Measurements from ENCODE around the gene HEXD. TPM values are rescaled to one million over a fixed set of nuclear protein-coding genes. Genes with fewer than 3 reads are reported as not detected.

Gene HEXD
- polyA plus RNA-seq, 4 donors, result 40.8 to 254 (median 128) TPM

DNA sequence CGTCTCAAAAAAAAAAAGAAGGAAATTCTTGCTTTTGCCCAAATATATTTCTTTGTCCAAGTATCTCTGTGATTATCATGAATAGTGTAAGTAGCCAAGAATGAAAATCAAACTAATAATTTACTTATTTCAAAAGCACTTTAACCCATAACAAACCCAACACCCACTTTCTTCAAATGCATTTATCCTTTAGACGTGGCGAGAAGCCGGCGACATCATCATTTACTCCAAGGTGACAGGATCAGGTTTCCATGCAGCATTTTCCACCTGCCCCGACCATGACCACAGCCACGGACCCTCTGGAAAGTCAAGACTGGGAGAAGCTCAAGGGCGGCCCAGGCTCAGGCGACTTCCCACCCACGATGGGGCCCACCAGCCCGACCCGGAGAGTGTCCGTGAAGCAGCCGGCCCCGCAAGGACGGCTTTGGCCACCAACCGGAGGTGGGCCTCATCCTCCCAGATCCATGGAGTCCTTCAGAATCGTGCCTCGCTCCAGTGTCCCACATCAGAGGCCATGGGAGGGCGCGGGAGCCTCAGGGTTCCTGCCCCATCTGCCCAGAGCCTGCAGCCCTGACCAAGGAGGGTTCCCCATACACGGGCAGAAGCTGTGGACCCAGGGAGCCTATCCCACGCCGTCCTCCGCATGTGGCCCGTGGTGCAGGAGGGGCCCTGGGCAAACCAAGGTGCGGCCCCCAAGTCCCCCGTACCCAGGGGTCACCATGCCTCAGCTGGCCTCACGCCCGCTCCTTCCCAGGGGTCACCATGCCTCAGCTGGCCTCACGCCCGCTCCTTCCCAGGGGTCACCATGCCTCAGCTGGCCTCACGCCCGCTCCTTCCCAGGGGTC lies 27.9 kb upstream of the HEXD start:
- FAIRE-seq (no peak), DNase-seq (no peak)
- peaks cover 2 to 23% (median 3%) of the 10 kb centered on the region in 3 donors for H3K27me3 ChIP-seq (ENCODE audit: control insufficient read depth in 3 of 3, insufficient read depth in 3 of 3, low read length in 3 of 3)
- peaks cover 0 to 11% (median 0%) of the 10 kb centered on the region in 3 donors for H3K4me1 ChIP-seq (ENCODE audit: control insufficient read depth in 3 of 3, insufficient read depth in 2 of 3, low read depth in 1 of 3, low read length in 2 of 3)
- 94% methylated on average over 29 to 32 of the region's 34 CpGs for WGBS, 3 donors
- H3K4me3 ChIP-seq (ENCODE audit: low read depth in 1 of 3, low read length in 3 of 3), result no peak overlapping the region
- no peak overlapping the region for H3K27ac ChIP-seq (ENCODE audit: low read depth in 1 of 3, low read length in 2 of 3)
- H3K9me3 ChIP-seq (ENCODE audit: control insufficient read depth in 2 of 2, insufficient read depth in 1 of 2, low read depth in 1 of 2, low read length in 1 of 2), result no peaks in the 10 kb centered on the region
- H3K36me3 ChIP-seq (ENCODE audit: control insufficient read depth in 3 of 3, insufficient read depth in 2 of 3, low read depth in 1 of 3, low read length in 3 of 3), result peaks cover 2 to 47% (median 6%) of the 10 kb centered on the region in 3 donors

DNA sequence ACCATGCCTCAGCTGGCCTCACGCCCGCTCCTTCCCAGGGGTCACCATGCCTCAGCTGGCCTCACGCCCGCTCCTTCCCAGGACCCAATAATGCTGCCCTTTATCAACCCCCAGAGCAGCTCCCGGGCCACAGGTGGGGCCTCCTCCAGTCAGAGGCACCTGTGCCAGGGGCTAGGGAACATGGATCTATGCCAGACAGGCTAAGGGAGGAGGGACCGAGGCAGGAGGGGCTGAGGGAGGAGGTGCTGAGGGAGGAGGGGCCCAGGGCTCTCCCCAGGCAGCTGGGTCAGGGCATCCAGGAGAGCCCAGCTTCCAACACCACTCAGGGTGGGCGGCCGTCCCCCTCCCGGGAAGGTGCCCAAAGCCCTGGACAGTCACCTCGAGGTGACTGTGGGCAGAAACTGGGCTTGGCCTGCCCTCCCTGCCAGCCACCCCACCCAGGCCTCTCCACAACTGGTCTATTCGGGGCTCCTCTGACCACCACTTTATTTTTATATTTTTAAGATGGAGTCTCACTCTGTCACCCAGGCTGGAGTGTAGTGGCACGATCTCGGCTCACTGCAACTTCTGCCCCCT lies 27.2 kb upstream of the HEXD start:
- Histone ChIP-seq H3K36me3 (ENCODE audit: control insufficient read depth in 3 of 3, insufficient read depth in 2 of 3, low read depth in 1 of 3, low read length in 3 of 3) (peaks cover 2 to 49% (median 6%) of the 10 kb centered on the region in 3 donors), H3K27ac (ENCODE audit: low read depth in 1 of 3, low read length in 2 of 3) (no peak overlapping the region), H3K9me3 (ENCODE audit: control insufficient read depth in 2 of 2, insufficient read depth in 1 of 2, low read depth in 1 of 2, low read length in 1 of 2) (no peaks in the 10 kb centered on the region), H3K27me3 (ENCODE audit: control insufficient read depth in 3 of 3, insufficient read depth in 3 of 3, low read length in 3 of 3) (peaks cover 2 to 16% (median 3%) of the 10 kb centered on the region in 3 donors), H3K4me1 (ENCODE audit: control insufficient read depth in 3 of 3, insufficient read depth in 2 of 3, low read depth in 1 of 3, low read length in 2 of 3) (peaks cover 0 to 11% (median 0%) of the 10 kb centered on the region in 3 donors), H3K4me3 (ENCODE audit: low read depth in 1 of 3, low read length in 3 of 3) (no peak overlapping the region)
- DNase-seq (no peak), FAIRE-seq (no peak)
- 85 to 90% (median 85%) methylated on average over 10 to 13 of the region's 13 CpGs for WGBS, 3 donors

DNA sequence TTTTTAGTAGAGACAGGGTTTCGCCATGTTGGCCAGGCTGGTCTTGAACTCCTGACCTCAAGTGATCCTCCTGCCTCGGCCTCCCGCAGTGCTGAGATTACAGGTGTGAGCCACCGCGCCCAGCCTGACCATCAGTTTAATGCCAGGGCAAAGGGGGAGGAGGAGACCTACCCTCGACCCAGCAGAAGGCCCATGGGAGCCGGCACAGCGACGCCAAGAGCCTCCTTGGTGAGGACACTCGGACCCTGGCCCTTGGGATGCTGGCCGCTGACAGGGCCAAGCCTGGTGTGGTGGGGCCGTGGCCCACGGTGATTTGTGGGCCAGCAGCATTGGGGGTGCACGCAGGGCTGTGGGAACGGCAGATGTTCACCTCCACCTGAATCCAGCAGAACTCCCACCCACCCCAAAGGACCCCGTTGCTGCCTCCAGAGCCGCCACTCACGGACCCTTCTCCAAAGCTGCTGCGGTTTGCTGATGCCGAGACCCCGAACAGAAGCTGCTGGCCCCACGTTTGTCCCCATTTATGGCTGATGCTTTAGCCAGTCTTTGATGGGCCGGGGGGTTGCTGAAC lies 26.6 kb upstream of the HEXD start:
- no peak for FAIRE-seq

DNA sequence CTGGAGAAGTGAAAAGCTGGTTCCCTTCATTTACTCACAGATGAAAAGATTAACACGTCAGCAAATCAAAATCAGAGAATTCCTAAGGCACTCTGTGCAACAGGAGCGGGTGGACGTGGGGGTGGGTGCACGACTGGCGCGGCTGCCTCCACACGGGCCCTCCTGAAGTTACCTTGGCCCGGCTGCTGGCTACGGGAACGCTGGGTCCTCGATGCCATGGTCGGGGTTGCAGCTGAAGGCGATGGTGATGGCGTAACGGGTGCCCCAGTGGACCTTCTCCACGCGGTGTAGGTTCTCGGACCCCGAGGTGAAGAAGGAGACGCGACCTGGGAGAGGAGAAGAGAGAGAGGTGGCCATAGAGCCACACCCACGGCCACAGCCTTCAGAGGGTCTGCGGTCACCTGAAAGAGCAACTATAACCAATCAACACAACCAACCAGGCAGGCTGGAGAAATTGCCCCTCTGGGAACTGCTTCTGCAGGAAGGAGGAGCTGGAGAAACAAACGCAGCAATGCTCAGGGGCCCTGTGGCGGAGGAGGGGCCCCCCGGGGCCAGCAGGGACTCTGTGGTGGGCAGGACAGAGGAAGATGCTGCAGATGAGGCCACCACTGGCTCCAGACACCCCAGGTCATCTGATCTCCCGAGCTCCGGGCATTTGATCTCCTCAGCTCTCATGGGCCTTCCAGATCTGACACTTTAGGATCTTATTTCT lies 25.8 kb upstream of the HEXD start:
- DNase-seq (no peak), FAIRE-seq (no peak)
- no peak overlapping the region for H3K27ac ChIP-seq (ENCODE audit: low read depth in 1 of 3, low read length in 2 of 3)
- peaks cover 2 to 52% (median 6%) of the 10 kb centered on the region in 3 donors for H3K36me3 ChIP-seq (ENCODE audit: control insufficient read depth in 3 of 3, insufficient read depth in 2 of 3, low read depth in 1 of 3, low read length in 3 of 3)
- H3K9me3 ChIP-seq (ENCODE audit: control insufficient read depth in 2 of 2, insufficient read depth in 1 of 2, low read depth in 1 of 2, low read length in 1 of 2), result no peaks in the 10 kb centered on the region
- H3K4me3 ChIP-seq (ENCODE audit: low read depth in 1 of 3, low read length in 3 of 3), result no peak overlapping the region
- peaks cover 0 to under 1% (median 0%) of the 10 kb centered on the region in 3 donors for H3K4me1 ChIP-seq (ENCODE audit: control insufficient read depth in 3 of 3, insufficient read depth in 2 of 3, low read depth in 1 of 3, low read length in 2 of 3)
- 93% methylated on average over 28 of the region's 28 CpGs for WGBS, 3 donors
- H3K27me3 ChIP-seq (ENCODE audit: control insufficient read depth in 3 of 3, insufficient read depth in 3 of 3, low read length in 3 of 3), result peaks cover 0 to 5% (median 0%) of the 10 kb centered on the region in 3 donors

More for the DNA sequence above, 26.6 kb upstream of the HEXD start:
- no peak for DNase-seq
- H3K4me3 ChIP-seq (ENCODE audit: low read depth in 1 of 3, low read length in 3 of 3), result no peak overlapping the region
- no peaks in the 10 kb centered on the region for H3K9me3 ChIP-seq (ENCODE audit: control insufficient read depth in 2 of 2, insufficient read depth in 1 of 2, low read depth in 1 of 2, low read length in 1 of 2)
- H3K4me1 ChIP-seq (ENCODE audit: control insufficient read depth in 3 of 3, insufficient read depth in 2 of 3, low read depth in 1 of 3, low read length in 2 of 3), result peaks cover 0 to 8% (median 0%) of the 10 kb centered on the region in 3 donors
- peaks cover 0 to 13% (median 3%) of the 10 kb centered on the region in 3 donors for H3K27me3 ChIP-seq (ENCODE audit: control insufficient read depth in 3 of 3, insufficient read depth in 3 of 3, low read length in 3 of 3)
- no peak overlapping the region for H3K27ac ChIP-seq (ENCODE audit: low read depth in 1 of 3, low read length in 2 of 3)
- H3K36me3 ChIP-seq (ENCODE audit: control insufficient read depth in 3 of 3, insufficient read depth in 2 of 3, low read depth in 1 of 3, low read length in 3 of 3), result peaks cover 2 to 49% (median 6%) of the 10 kb centered on the region in 3 donors
- WGBS, 3 donors, result 92 to 93% (median 93%) methylated on average over 21 to 23 of the region's 23 CpGs

DNA sequence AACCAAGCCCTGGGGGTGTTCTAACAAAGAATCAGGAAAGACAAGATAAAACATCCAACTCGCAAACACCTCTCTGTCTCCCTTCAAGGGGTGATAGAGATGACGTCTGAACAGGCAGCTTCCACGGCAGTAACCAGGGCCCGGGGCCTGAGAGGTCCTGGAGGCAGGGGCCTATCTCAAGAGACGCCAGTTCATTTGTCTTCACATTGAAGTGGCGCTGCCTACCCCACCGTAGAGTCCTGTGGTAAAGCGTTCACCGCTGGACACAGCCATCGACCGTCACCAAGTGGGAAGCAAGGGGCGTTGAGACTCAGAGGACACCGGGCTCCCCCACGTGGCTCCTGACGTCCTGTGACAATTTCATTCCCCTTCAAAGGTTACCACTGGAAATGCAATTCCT lies 25.2 kb upstream of the HEXD start:
- Histone ChIP-seq H3K4me1 (ENCODE audit: control insufficient read depth in 3 of 3, insufficient read depth in 2 of 3, low read depth in 1 of 3, low read length in 2 of 3) (no peaks in the 10 kb centered on the region), H3K27ac (ENCODE audit: low read depth in 1 of 3, low read length in 2 of 3) (no peak overlapping the region), H3K4me3 (ENCODE audit: low read depth in 1 of 3, low read length in 3 of 3) (no peak overlapping the region), H3K9me3 (ENCODE audit: control insufficient read depth in 2 of 2, insufficient read depth in 1 of 2, low read depth in 1 of 2, low read length in 1 of 2) (no peaks in the 10 kb centered on the region), H3K27me3 (ENCODE audit: control insufficient read depth in 3 of 3, insufficient read depth in 3 of 3, low read length in 3 of 3) (peaks cover 0 to under 1% (median 0%) of the 10 kb centered on the region in 3 donors), H3K36me3 (ENCODE audit: control insufficient read depth in 3 of 3, insufficient read depth in 2 of 3, low read depth in 1 of 3, low read length in 3 of 3) (peaks cover 2 to 57% (median 6%) of the 10 kb centered on the region in 3 donors)
- DNase-seq, result no peak
- 91 to 95% (median 92%) methylated on average over 15 of the region's 15 CpGs for WGBS, 3 donors
- no peak for FAIRE-seq

DNA sequence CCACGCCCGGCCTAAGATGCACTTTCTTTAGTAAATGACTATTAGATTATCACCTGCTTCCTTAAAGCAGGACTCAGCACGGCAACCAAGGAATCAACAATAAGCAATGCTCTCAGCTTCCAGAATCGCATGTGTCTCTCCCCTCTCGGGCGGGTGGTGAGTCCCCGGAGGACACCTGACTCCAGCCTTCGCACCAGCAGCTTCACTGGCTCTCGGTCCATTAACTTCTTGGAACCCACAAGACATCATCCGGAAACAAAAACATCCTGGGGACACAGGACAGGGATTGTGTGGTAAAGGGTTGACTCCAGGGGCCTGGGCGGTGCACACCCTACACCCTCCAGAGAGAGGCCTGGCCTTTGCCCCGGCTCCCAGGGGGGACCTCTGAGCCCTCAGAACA lies 23.9 kb upstream of the HEXD start:
- Histone ChIP-seq H3K36me3 (ENCODE audit: control insufficient read depth in 3 of 3, insufficient read depth in 2 of 3, low read depth in 1 of 3, low read length in 3 of 3) (peaks cover 2 to 64% (median 6%) of the 10 kb centered on the region in 3 donors), H3K4me1 (ENCODE audit: control insufficient read depth in 3 of 3, insufficient read depth in 2 of 3, low read depth in 1 of 3, low read length in 2 of 3) (no peaks in the 10 kb centered on the region), H3K4me3 (ENCODE audit: low read depth in 1 of 3, low read length in 3 of 3) (no peak overlapping the region), H3K27ac (ENCODE audit: low read depth in 1 of 3, low read length in 2 of 3) (no peak overlapping the region), H3K27me3 (ENCODE audit: control insufficient read depth in 3 of 3, insufficient read depth in 3 of 3, low read length in 3 of 3) (no peaks in the 10 kb centered on the region), H3K9me3 (ENCODE audit: control insufficient read depth in 2 of 2, insufficient read depth in 1 of 2, low read depth in 1 of 2, low read length in 1 of 2) (no peaks in the 10 kb centered on the region)
- WGBS, 3 donors, result 87 to 96% (median 90%) methylated on average over 12 of the region's 12 CpGs
- DNase-seq, result no peak
- FAIRE-seq, result no peak

DNA sequence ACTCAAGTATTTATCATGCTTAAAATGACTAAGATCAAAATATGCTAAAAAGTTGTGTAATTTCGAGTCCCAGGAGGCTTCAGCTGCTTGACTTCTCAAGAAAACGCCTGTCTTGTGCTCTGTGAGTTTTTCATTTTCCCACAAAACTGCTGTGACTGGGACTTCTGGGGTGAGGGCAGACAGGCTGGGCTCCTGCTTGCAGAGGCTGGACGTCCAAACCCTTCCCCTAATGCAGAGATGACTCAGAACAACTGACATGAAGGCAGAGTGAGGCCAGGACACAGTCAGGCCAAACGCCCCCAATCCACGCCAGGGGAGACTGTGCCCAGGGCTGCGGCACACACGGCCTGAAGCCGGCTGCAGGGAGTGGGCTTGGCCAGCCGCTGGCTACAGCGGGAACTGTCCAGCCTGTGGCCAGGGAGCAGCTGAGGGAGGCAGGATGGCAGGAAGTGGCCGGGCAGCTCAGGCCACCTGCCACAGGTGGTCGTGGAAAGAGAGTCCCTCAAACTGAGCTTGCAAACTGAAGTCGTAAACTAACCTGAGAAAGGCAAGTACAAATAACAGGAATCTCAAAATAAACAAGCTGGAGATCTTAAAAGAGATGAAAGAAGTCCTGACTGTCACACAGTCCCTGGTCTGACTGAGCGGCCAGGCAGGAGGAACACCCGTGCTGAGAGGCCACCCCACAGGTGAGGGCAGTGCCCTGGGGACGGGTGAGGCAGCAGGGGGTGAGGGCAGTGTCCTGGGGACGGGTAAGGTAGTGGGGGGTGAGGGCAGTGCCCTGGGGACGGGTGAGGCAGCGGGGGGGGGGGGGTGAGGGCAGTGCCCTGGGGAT lies 21.3 kb upstream of the HEXD start:
- Histone ChIP-seq H3K27me3 (ENCODE audit: control insufficient read depth in 3 of 3, insufficient read depth in 3 of 3, low read length in 3 of 3) (no peaks in the 10 kb centered on the region), H3K4me1 (ENCODE audit: control insufficient read depth in 3 of 3, insufficient read depth in 2 of 3, low read depth in 1 of 3, low read length in 2 of 3) (no peaks in the 10 kb centered on the region), H3K9me3 (ENCODE audit: control insufficient read depth in 2 of 2, insufficient read depth in 1 of 2, low read depth in 1 of 2, low read length in 1 of 2) (no peaks in the 10 kb centered on the region), H3K36me3 (ENCODE audit: control insufficient read depth in 3 of 3, insufficient read depth in 2 of 3, low read depth in 1 of 3, low read length in 3 of 3) (peaks cover 2 to 68% (median 6%) of the 10 kb centered on the region in 3 donors), H3K27ac (ENCODE audit: low read depth in 1 of 3, low read length in 2 of 3) (no peak overlapping the region), H3K4me3 (ENCODE audit: low read depth in 1 of 3, low read length in 3 of 3) (no peak overlapping the region)
- 75 to 88% (median 81%) methylated on average over 17 to 19 of the region's 19 CpGs for WGBS, 3 donors
- FAIRE-seq (no peak), DNase-seq (no peak)

Data from small intestine (tissue), 7 donors.